22Rv1 (cell line): ENCODE results near the gene PPP4C.

Source experiments
- ZFX ChIP-seq: fragments of 450-650 bp; IDR thresholded peaks from 2 replicates; pipeline ENCODE4 v1.6.1; 2017; ENCODE audit warnings: antibody characterized with exemption, borderline replicate concordance
- TF ChIP-seq, protein P1 (sequence below): fragments of 450-650 bp; IDR thresholded peaks from 2 replicates; pipeline ENCODE4 v1.5.1; 2017; ENCODE audit warnings: mild to moderate bottlenecking

DNA sequence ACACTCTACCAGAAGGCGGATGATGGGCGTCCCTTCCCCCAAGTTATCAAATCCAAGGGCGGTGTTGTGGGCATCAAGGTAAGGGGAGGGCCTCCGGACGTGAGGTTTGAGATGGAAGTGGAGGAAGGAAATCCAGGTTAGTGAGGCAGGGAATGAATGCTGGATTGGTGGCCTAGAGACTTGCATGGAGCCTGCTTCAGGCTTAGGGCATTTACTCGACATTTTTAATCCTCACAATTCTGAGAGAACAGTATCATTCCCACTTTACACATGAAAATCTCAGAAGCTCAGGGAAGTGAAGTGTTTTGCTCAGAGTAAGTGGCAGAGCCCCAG, 8.2 kb upstream of the PPP4C start:
- TF ChIP-seq, protein P1, sequence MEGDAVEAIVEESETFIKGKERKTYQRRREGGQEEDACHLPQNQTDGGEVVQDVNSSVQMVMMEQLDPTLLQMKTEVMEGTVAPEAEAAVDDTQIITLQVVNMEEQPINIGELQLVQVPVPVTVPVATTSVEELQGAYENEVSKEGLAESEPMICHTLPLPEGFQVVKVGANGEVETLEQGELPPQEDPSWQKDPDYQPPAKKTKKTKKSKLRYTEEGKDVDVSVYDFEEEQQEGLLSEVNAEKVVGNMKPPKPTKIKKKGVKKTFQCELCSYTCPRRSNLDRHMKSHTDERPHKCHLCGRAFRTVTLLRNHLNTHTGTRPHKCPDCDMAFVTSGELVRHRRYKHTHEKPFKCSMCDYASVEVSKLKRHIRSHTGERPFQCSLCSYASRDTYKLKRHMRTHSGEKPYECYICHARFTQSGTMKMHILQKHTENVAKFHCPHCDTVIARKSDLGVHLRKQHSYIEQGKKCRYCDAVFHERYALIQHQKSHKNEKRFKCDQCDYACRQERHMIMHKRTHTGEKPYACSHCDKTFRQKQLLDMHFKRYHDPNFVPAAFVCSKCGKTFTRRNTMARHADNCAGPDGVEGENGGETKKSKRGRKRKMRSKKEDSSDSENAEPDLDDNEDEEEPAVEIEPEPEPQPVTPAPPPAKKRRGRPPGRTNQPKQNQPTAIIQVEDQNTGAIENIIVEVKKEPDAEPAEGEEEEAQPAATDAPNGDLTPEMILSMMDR = no peak
- TF ChIP-seq ZFX = no peak
